Measurements from ENCODE around the gene ASCL5. TPM values are rescaled to one million over a fixed set of nuclear protein-coding genes. Genes with fewer than 3 reads are reported as not detected.

Gene ASCL5
- total RNA-seq, 1 donor from 2014 or later, result not detected

DNA sequence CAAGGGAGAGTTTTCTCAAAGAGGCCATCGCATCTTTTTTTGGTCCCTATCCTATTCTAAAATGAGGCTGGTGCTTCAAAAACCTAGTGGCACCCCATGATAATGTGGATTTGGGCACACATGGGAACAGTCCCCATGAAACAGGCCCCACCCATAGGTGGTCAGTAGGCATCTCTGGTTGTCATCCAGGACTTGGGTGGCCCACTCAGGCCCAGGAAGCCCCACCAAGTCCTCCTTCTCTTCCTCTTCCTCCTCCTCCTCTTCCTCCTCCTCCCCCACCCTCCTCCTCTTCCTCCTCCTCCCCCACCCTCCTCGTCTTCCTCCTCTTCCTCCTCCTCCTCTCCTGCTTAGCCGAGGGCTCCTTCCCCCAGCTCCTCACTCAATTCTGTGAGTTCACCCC is 15.3 kb downstream of the ASCL5 start:
- no peak for DNase-seq (ENCODE audit: low spot score)
- no peak for ATAC-seq

DNA sequence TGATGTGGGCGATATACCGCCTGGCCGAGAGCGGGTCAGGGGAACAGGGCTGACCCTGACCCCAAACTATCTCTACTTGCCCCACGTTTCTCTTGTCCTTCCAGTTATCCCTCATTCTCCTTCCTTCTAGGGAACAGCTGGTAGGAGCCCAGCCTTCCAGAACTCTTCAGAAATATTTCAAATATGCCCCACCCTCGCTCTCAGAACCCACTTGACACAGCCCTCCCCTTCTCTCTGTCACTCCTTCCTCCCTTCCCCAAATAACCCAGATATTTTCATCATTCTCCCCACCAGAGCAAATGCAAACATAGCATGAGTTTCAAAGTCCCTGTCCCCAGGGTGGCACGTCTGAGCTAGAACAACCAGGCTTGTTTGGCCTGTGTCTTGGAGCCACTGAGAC is 15.8 kb downstream of the ASCL5 start:
- no peak for DNase-seq (ENCODE audit: low spot score)

DNA sequence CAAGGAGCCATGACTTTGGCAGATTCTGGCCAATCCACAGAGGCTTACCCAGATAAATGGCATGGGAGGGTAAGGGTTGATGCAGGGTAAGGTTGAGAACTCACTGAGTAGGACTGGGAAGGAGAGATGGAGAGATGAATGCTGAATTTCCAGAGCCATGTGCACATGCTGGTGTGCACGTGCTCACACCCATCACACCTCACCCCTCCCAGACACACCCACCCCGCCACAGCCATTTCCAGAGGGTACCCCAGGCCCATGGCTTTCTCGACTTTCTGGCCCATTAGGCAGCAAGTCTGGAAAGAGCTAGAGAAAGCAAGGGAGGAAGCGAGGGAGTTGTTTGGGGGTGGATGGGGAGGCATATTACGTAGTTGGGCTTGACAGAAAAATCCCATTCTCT is 16.4 kb downstream of the ASCL5 start:
- DNase-seq (ENCODE audit: low spot score) (no peak), ATAC-seq (no peak)

More for the DNA sequence above, 15.8 kb downstream of the ASCL5 start:
- no peak for ATAC-seq

DNA sequence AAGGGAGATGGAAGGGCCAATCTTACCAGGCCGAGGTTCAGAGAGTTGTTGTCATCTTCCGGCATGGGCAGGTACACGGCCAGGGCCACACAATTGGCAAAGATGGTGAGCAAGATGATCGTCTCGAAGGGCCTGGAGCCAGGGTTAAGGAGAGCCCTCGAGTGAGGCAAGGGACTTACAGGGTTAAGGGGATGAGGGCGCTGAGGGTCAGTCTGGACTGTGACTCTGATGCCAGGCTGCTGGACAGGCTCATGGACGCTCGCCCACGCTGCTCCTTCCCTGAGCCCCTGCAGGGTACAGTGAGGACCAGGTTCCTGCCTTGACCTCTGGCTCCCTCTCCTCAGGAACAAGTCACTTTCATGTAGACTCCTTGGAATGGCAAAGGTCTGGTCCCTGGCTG is 16.8 kb downstream of the ASCL5 start:
- ATAC-seq, result no peak
- DNase-seq (ENCODE audit: low spot score), result no peak

DNA sequence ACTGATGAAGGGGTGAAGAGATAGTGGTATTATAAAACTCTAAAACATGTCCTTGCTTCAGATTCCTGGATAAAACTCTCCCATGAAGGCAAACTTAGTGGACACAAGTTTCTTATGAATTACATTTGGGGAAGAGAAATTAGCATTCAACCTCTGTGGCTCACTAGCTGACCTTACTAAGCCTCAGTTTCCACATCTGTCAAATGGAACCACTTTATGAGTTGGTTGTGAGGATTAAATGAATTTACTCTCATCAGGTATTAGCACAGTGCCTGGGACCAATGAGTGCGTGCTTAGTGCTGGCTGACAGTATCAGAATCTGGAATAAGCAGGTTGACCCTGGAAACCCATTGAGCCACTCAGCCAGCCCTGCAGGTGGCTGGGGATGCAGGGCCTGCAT is 17.3 kb downstream of the ASCL5 start:
- ATAC-seq, result no peak
- no peak for DNase-seq (ENCODE audit: low spot score)

DNA sequence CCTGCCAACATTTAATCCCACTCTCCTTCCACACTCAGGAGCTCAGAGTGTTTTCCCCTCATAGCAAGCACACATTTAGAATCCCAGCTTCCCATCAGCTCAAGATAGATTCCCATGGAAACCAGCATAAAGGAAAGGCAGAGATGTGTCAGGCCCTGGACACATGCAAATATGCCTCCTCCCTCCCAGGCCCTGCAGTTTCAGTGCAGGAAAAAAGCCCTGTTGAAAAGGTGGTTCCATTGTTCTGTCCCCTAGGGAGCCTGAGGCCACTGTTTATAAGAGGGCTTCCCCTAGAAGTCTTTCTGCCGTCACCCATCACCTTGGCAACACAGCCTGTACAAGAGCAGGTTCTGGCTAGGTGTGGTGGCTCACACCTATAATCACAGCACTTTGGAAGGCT is 18.4 kb downstream of the ASCL5 start:
- ATAC-seq, result no peak

DNA sequence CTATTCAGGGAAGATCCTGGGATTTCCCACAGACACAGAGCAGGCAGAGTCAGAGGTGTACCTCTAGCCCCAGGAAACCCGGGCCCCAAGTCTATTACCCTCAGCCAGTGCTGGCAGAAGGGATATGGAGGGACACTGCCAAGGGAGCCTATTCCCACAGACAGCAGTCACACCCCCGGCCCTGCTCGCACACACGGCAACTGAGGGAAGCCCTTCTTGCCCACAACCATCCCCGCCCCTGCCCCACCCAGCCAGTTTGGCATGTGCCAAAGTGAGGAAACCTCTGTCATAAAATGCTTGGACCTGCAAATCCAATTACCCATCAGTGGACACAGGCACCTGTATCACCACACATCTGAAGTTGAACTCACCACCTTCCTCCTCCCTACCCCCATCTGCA is 21.3 kb downstream of the ASCL5 start:
- ATAC-seq, result no peak
- no peak for DNase-seq (ENCODE audit: low spot score)

More for the DNA sequence above, 18.4 kb downstream of the ASCL5 start:
- no peak for DNase-seq (ENCODE audit: low spot score)

DNA sequence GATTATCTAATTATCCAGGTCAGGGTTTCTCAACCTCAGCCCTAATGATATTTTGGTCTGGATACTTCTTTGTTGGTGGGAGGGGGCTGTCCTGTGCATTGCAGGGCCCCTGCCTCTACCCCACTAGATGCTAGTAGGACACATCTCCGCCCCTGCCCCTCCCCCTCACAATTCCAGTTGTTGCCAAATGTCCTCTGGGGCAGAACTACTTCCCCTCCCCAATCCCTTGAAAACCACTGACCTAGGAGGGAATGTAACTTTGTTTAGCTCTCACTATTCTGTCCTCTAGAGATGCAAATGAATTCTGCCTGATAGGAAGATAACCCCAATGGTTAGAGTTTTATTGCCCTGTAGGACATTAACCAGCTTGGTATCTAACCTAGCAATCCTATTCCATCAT is 22.8 kb downstream of the ASCL5 start:
- no peak for ATAC-seq
- DNase-seq (ENCODE audit: low spot score), result no peak

DNA sequence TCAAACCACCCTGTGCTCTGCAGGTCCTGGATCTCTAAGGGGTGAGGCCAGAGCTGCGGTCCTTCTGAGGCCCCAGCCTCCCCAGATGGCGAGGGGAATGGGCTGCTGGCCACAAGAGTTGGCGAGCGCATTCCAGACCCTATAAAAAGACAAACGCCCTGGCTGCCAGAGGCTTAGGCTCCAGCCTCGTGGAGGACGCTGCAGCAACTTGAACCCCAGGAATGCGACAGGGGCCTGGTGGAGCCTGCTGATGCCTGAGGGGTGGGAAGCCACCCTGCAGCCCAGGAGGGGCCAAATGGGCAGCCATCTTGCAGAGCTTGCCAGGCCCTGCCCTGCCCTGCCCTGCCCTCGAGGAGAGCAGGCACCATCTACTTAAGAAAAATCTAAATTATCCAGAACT is 23.3 kb downstream of the ASCL5 start:
- DNase-seq (ENCODE audit: low spot score) (no peak), ATAC-seq (no peak)

DNA sequence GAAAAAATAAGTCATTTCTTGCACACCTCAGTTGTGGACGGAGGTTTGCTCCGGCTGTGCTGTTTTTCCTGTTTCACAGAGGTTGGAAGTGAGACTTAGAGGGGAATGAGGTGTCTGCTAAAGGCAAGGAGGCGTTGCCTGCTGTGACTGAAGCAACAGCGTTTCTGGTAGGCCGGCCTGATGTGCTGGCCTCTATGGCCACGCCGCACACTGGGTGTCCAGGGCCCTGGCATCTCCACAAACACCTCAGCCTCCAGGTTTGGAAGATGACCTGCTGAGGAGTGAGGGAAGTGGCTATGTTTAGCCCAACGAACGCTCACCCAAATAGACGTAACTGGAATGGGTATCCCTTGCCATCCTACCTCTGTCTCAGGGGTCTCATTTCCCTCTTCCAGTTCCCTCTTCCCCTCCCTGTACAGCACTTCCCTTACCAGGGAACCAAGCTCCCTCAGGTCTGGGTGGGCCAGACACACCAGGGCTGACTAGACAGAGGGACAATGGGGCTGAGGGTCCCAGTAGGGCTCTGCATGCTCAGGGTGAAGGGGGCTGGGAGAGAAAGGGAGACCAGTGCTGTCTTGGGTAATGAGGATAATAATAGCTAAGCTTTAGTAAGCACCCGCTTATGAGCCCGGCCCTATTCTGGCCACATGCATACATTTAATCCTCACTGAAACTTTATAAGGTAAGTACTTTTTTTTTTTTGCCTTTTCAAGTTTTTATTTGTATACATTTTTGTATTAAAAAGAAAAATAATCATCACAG is 26.6 kb downstream of the ASCL5 start:
- no peak for DNase-seq (ENCODE audit: low spot score)
- ATAC-seq, result no peak

DNA sequence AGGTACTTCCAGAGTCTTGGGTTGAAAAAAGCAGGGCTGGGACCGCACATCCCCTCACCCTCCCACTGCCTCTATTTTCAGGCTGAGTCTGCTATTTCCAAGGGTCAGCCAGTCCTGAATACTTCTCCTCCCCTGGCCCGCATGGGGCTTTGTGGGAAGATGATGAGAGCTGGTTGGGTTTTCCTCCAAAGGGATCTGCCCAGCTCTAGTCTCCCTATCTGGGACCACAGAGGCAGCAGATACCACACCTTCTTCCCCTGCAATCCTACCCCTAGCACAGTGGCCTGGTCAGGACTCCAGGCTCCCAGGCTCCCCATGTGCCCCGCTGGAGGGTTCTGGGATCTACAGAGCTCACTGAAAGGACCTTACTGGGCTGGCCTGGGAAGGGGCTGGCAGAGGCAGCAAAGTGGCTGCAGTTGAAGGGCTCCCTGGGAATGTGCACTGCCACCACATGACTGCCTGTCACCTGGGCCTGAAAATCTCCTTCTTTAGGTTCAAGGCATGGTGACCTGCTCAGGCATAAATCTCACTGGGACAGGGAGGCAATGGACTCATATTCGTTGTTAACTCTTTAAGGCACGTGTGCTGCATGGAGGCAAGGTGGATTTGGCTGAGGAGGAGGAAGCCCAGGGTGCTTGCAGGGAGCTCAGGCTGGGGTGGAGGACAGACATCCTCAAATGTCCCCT is 27.8 kb downstream of the ASCL5 start:
- ATAC-seq, result no peak
- DNase-seq (ENCODE audit: low spot score), result no peak

DNA sequence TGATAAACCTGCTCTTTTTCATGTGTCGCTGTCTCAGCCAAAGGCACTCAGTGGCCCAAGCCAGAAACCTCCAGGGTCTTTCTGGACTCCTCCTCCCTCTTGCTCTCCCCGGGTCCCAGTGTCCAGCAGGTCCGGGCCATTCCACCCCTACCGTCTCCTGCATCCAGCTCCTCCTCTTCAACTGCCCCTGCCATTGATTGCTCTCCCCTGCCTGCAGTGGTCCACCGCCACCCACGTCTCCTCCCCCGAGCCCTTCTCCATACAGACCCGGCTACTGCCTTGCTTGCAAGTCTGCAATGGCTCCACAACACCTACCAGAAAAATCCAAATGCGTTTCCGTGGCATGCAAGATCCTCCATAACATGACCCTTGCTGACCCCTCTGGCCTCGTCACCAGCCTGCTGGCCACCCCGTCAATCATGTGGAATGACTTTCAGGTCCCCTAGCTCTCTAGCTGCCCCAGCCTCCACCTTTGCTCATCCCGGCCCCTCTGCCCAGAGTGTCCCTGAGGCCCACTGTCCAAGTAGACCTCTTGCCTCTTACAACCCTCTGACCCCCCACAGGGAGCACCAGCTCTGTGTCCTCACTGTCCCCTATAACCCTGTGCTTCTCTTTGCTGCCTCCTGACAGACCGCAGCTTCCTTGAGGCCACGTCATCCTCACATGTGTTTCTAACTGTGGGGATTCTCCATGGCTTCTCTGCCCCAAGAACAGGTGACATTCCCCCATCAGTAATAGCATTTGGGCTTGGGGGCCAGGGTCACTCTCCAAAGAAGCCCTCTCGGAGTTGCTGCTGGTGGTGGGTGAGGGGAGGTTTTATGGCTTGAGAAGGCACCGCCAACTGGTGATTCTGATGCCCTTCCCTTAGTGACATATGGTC is 29.8 kb downstream of the ASCL5 start:
- no peak for DNase-seq (ENCODE audit: low spot score)
- no peak for ATAC-seq

DNA sequence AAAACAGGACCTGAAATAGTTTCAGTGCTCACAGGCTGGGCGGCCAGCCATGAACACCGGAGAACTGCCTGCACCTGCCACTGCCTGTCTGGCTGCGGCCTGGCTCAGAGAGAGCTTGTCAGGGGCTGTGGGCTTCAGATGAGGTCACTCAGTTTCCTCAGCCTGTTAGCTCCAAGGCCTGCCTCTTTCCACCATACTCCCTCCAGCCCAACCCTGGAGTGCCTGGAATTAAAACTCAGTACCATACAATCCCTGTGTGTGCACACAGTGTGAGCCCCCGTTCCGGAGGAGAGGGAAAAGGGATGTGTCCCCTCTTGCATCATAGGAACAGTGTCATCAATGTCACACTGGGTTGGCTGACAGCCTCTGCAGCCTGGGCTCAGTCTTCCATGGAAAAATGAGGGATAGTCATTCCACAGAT is 30.9 kb downstream of the ASCL5 start:
- DNase-seq (ENCODE audit: low spot score) (no peak), ATAC-seq (no peak)

DNA sequence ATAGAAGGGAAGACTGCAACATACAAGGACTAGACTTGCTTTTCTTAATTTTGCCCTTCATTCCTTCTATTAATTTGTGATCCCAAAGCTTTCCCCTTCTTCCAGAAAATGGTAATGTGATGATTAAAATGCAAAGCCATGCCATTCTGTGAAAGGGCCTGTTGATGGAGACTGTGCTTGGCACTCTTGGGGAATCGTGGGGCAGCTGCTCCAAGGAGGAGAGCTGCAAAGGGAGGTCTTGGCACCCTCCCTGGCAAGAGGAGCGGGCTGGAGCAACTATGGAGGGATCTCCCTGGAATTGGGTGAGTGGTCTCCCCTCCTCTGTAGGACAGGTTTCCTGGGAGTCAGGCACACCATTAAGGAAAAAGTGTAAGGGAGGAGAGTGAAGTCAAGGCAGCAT is 31.4 kb downstream of the ASCL5 start:
- DNase-seq (ENCODE audit: low spot score) (no peak), ATAC-seq (no peak)

DNA sequence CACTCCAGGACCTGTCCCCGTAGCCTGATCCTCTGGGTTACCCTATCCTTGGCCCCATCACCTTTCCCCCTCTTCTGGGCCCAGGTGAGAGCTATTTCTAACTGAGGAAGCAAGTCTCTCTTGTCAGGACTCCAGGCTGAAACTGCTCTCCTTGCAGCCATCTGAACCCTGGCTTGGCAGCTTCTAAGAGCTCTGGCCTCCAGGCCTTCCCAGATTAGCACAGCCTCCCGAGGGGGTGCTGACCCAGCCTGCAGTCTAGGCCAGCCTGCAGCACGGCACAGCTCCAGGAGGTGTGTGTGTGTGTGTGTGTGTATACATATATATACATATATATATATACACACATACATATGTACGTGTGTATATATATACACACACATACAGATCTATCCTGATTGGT is 32.2 kb downstream of the ASCL5 start:
- ATAC-seq (peak; percentile 26), DNase-seq (ENCODE audit: low spot score) (no peak)

DNA sequence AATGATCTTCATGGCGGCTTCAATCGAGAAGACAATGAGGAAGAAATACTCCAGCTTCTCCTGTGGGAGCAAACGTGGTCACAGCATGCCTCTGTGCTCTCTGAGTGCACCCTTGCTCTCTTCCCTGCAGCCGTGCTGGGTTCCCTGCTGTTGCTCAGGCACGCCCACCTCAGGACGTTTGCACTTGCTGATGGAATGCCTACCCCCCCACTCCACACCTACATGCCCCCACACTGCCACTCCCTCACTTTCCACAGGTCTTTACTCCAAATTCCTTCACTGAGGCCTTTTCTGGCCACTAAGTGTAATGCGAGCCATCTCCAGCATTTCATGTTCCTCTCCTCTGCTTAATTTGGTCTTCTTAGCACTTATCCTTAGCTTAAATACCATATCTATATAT is 33.0 kb downstream of the ASCL5 start:
- ATAC-seq (no peak), DNase-seq (ENCODE audit: low spot score) (no peak)

DNA sequence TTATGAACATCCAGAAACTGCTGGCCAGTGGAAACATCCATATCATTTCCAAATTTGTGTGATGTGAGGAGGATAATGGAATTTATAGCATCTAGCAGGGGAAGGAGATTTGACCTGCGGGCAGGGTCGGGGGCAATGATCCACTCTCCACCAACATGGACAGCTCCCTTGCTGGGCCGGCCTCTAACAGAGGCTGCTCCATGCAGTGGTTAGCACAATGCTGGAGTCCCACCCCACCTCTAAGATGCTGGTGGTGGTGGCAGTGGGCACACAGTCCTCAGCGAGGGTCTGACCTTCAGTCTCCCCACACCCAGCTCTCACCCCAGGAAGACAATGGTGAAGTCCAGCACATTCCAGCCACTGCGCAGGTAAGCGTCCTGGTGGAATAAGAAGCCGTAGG is 33.4 kb downstream of the ASCL5 start:
- no peak for DNase-seq (ENCODE audit: low spot score)
- no peak for ATAC-seq

DNA sequence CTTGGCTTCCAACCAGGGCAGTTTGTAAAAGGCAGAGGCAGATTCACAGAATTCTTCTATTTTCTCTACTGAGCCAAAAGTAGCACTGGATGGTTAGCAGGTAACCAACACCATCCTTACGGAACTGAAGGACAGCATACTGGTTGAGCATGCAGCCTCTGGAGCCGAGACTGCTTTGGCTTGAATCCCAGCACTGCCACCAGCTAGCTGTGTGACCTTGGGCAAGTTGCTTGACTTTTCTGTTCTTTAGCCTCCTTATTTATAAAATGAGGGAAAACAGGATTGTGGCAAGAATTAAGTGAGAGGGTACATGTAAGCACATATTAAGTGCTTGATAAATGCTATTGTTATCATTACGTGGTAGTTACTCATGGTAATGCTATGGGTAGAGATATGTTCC is 34.2 kb downstream of the ASCL5 start:
- ATAC-seq, result no peak
- no peak for DNase-seq (ENCODE audit: low spot score)

DNA sequence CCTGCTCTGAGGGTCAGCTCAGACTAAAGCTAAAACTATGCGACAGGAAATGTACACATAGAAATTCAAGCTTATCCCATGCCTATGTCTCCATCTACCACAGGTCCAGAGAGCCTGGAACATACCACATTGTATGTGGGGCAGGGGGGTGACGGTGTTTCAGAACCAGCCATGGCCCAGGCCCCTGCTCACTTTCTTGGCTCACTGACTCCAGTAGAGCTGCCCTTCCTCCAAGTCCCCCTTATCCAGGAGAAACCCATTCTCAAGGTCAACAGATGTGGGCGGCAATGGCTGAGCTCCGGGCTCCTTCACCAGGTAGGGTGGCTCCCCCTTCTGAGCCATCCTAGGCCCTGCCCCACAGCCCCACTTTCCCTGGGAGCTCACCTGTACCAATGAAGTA is 35.7 kb downstream of the ASCL5 start:
- DNase-seq (ENCODE audit: low spot score) (no peak), ATAC-seq (no peak)

DNA sequence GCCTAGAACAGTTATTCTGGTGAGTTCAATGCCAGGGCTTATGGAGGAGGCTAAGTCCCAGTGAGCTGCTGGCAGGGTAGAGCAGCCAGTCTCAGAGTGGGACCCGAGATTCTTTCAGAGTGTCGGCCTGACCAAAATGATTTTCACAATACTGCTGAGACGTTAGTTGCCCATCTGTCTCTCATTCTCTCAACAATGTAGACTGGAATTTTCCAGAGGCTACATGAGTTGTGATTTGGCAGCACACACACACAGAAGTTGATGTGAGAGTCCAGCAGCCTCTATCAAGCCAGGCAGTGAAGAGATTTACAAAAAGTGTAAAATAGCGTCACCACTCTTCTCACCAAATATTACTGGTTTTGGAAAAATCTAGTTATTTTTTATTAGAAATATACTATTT is 36.4 kb downstream of the ASCL5 start:
- DNase-seq (ENCODE audit: low spot score), result no peak

DNA sequence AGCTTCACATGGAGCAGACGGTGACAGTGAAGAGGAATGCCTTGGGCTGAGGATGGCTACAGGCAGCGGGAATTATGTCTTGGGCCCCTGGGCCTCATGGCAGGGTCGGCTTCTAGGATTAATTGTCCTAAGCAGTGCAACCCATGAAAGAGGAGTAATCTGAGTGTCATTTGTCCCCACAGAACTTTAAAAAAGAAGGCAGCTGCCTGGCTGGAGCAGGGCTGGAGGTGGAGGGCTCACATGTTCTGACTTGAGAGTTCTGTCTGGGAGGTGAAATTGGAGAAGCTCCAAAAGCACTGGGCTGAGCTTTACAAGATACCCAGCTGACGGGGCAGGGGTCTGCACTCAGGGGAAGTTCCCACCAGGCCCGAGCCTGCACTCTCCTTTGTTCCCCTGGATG is 37.4 kb downstream of the ASCL5 start:
- DNase-seq (ENCODE audit: low spot score) (no peak), ATAC-seq (no peak)

More for the DNA sequence above, 36.4 kb downstream of the ASCL5 start:
- ATAC-seq, result no peak
